HEK293 (cell line): ENCODE results near the gene HRK.

Source experiments
- CTCF ChIA-PET: fragments of 350-600 bp; formaldehyde crosslinking; extraction: SDS; loops from one replicate; lab custom pipeline; 2021; ENCODE audit warnings: antibody characterized with exemption; lab: Yijun Ruan, JAX
- POLR2A ChIA-PET: fragments of 300-600 bp; formaldehyde crosslinking; extraction: SDS; loops from one replicate; lab custom pipeline; 2020; ENCODE audit warnings: antibody characterized with exemption, inconsistent platforms; lab: Yijun Ruan, JAX
- H3K27ac ChIP-seq: fragments of 200-500 bp; sonication (Bioruptor generic); 2 replicates; pipeline ENCODE4 v1.5.1; 2014; ENCODE audit warnings: low read depth, low read length, control low read depth, inconsistent platforms; ENCODE audit errors: extremely low read depth
- H3K36me3 ChIP-seq, 2 experiments: fragments of 200-500 bp in 1 of 2; sonication (Bioruptor generic) in 1 of 2; 1 replicate in 1 of 2; 2 replicates in 1 of 2; pipeline ENCODE4 v1.5.1; 2014 to 2017; ENCODE audit warnings: inconsistent platforms in 2 of 2, low read length in 2 of 2; ENCODE audit not compliant: control insufficient read depth in 2 of 2, insufficient read depth in 1 of 2
- H3K4me1 ChIP-seq: fragments of 200-500 bp; sonication (Bioruptor generic); 2 replicates; pipeline ENCODE4 v1.5.1; 2014; ENCODE audit warnings: mild to moderate bottlenecking, low read length, inconsistent platforms; ENCODE audit not compliant: control insufficient read depth, insufficient read depth
- H3K4me3 ChIP-seq: 2 replicates; pipeline ENCODE4 v1.5.1; 2011; ENCODE audit warnings: low read depth, mild to moderate bottlenecking, control low read depth, low read length, moderate library complexity
- H3K9me3 ChIP-seq: fragments of 200-500 bp; sonication (Bioruptor generic); 2 replicates; pipeline ENCODE4 v1.5.1; 2014; ENCODE audit warnings: low read depth, low read length, inconsistent platforms; ENCODE audit not compliant: control insufficient read depth, insufficient read depth
- ZBTB17 ChIP-seq: fragments of 450-650 bp; formaldehyde crosslinking; IDR thresholded peaks from 2 replicates; pipeline ENCODE4 v1.5.1; 2016; ENCODE audit warnings: missing biosample characterization, missing genetic modification characterization
- ZBTB7A ChIP-seq: fragments of 450-650 bp; formaldehyde crosslinking; IDR thresholded peaks from 2 replicates; pipeline ENCODE4 v1.5.1; 2016; ENCODE audit warnings: low read depth, missing biosample characterization, missing genetic modification characterization
- ZFP69B ChIP-seq: fragments of 450-650 bp; formaldehyde crosslinking; IDR thresholded peaks from 2 replicates; pipeline ENCODE4 v1.5.1; 2016; ENCODE audit warnings: missing biosample characterization, missing genetic modification characterization
- ZNF121 ChIP-seq: fragments of 450-650 bp; formaldehyde crosslinking; IDR thresholded peaks from 2 replicates; pipeline ENCODE4 v1.5.1; 2016; ENCODE audit warnings: missing biosample characterization, missing genetic modification characterization
- ZNF146 ChIP-seq: fragments of 450-650 bp; formaldehyde crosslinking; IDR thresholded peaks from 2 replicates; pipeline ENCODE4 v1.5.1; 2016; ENCODE audit warnings: missing biosample characterization, missing genetic modification characterization
- ZNF335 ChIP-seq: fragments of 450-650 bp; formaldehyde crosslinking; conservative IDR thresholded peaks from 2 replicates; pipeline ENCODE4 v1.5.1; 2016; ENCODE audit warnings: missing biosample characterization, missing genetic modification characterization
- ZNF37A ChIP-seq: fragments of 450-650 bp; IDR thresholded peaks from 2 replicates; pipeline ENCODE4 v1.5.1; 2018; ENCODE audit warnings: missing biosample characterization, missing genetic modification characterization
- ZNF433 ChIP-seq: fragments of 450-650 bp; formaldehyde crosslinking; IDR thresholded peaks from 2 replicates; pipeline ENCODE4 v1.5.1; 2016; ENCODE audit warnings: missing biosample characterization, missing genetic modification characterization, low read depth
- ZNF571 ChIP-seq: fragments of 450-650 bp; formaldehyde crosslinking; IDR thresholded peaks from 2 replicates; pipeline ENCODE4 v1.5.0; 2017; ENCODE audit warnings: missing biosample characterization, missing genetic modification characterization
- ZNF664 ChIP-seq: fragments of 450-650 bp; formaldehyde crosslinking; IDR thresholded peaks from 2 replicates; pipeline ENCODE4 v1.5.1; 2016; ENCODE audit warnings: missing biosample characterization, missing genetic modification characterization
- ZNF76 ChIP-seq: fragments of 450-650 bp; formaldehyde crosslinking; IDR thresholded peaks from 2 replicates; pipeline ENCODE4; 2016; ENCODE audit warnings: low read depth, missing biosample characterization, missing genetic modification characterization, borderline replicate concordance
- ZNF830 ChIP-seq: fragments of 450-650 bp; IDR thresholded peaks from 2 replicates; pipeline ENCODE4 v1.5.0; 2018; ENCODE audit warnings: missing biosample characterization, missing genetic modification characterization, low read depth, mild to moderate bottlenecking, moderate library complexity
- TF ChIP-seq, protein P1 (sequence below): fragments of 450-650 bp; formaldehyde crosslinking; IDR thresholded peaks from 2 replicates; pipeline ENCODE4 v1.5.1; 2016; ENCODE audit warnings: missing biosample characterization, missing genetic modification characterization, borderline replicate concordance
- TF ChIP-seq, protein P2 (sequence below): fragments of 450-650 bp; formaldehyde crosslinking; IDR thresholded peaks from 2 replicates; pipeline ENCODE4 v1.5.1; 2016; ENCODE audit warnings: missing biosample characterization, missing genetic modification characterization
- TF ChIP-seq, protein P3 (sequence below): fragments of 450-650 bp; formaldehyde crosslinking; IDR thresholded peaks from 2 replicates; pipeline ENCODE4 v1.5.1; 2016; ENCODE audit warnings: missing biosample characterization, missing genetic modification characterization
- TF ChIP-seq, protein P4 (sequence below): fragments of 450-650 bp; formaldehyde crosslinking; IDR thresholded peaks from 2 replicates; pipeline ENCODE4 v1.5.1; 2016; ENCODE audit warnings: missing biosample characterization, missing genetic modification characterization
- TF ChIP-seq, protein P5 (sequence below): fragments of 450-650 bp; formaldehyde crosslinking; IDR thresholded peaks from 2 replicates; pipeline ENCODE4 v1.5.1; 2016; ENCODE audit warnings: missing biosample characterization, missing genetic modification characterization

Gene HRK

DNA sequence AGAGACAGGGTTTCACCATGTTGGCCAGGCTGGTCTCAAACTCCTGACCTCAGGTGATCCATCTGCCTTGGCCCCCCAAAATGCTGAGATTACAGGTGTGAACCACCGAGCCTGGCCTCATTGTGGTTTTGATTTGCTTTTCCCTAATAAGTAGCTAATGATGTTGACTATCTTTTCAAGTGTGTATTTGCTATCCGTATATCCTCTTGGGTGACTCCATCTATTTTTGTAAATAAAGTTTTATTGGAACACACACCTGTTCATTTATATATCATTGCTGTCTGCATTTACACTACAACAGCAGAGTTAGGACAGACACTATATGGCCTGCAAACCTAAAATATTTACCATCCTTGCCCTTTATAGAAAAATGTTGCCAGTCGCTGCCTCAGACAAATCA lies 13.7 kb upstream of the HRK start (continued):
- TF ChIP-seq, protein P1, sequence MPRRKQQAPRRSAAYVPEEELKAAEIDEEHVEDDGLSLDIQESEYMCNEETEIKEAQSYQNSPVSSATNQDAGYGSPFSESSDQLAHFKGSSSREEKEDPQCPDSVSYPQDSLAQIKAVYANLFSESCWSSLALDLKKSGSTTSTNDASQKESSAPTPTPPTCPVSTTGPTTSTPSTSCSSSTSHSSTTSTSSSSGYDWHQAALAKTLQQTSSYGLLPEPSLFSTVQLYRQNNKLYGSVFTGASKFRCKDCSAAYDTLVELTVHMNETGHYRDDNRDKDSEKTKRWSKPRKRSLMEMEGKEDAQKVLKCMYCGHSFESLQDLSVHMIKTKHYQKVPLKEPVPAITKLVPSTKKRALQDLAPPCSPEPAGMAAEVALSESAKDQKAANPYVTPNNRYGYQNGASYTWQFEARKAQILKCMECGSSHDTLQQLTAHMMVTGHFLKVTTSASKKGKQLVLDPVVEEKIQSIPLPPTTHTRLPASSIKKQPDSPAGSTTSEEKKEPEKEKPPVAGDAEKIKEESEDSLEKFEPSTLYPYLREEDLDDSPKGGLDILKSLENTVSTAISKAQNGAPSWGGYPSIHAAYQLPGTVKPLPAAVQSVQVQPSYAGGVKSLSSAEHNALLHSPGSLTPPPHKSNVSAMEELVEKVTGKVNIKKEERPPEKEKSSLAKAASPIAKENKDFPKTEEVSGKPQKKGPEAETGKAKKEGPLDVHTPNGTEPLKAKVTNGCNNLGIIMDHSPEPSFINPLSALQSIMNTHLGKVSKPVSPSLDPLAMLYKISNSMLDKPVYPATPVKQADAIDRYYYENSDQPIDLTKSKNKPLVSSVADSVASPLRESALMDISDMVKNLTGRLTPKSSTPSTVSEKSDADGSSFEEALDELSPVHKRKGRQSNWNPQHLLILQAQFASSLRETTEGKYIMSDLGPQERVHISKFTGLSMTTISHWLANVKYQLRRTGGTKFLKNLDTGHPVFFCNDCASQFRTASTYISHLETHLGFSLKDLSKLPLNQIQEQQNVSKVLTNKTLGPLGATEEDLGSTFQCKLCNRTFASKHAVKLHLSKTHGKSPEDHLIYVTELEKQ: no peak
- TF ChIP-seq, protein P2, sequence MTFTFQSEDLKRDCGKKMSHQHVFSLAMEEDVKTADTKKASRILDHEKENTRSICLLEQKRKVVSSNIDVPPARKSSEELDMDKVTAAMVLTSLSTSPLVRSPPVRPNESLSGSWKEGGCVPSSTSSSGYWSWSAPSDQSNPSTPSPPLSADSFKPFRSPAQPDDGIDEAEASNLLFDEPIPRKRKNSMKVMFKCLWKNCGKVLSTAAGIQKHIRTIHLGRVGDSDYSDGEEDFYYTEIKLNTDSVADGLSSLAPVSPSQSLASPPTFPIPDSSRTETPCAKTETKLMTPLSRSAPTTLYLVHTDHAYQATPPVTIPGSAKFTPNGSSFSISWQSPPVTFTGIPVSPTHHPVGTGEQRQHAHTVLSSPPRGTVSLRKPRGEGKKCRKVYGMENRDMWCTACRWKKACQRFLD (tag by site-specific recombination): no peak
- TF ChIP-seq, protein P3, sequence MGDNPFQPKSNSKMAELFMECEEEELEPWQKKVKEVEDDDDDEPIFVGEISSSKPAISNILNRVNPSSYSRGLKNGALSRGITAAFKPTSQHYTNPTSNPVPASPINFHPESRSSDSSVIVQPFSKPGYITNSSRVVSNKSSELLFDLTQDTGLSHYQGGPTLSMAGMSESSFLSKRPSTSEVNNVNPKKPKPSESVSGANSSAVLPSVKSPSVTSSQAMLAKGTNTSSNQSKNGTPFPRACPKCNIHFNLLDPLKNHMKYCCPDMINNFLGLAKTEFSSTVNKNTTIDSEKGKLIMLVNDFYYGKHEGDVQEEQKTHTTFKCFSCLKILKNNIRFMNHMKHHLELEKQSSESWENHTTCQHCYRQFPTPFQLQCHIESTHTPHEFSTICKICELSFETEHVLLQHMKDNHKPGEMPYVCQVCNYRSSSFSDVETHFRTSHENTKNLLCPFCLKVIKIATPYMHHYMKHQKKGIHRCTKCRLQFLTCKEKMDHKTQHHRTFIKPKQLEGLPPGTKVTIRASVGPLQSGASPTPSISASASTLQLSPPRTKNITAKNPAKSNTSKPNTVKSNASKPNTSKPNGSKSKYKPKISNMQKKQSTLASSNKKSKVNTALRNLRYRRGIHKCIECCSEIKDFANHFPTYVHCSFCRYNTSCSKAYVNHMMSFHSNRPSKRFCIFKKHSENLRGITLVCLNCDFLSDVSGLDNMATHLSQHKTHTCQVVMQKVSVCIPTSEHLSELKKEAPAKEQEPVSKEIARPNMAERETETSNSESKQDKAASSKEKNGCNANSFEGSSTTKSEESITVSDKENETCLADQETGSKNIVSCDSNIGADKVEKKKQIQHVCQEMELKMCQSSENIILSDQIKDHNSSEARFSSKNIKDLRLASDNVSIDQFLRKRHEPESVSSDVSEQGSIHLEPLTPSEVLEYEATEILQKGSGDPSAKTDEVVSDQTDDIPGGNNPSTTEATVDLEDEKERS (tag by site-specific recombination): no peak

DNA sequence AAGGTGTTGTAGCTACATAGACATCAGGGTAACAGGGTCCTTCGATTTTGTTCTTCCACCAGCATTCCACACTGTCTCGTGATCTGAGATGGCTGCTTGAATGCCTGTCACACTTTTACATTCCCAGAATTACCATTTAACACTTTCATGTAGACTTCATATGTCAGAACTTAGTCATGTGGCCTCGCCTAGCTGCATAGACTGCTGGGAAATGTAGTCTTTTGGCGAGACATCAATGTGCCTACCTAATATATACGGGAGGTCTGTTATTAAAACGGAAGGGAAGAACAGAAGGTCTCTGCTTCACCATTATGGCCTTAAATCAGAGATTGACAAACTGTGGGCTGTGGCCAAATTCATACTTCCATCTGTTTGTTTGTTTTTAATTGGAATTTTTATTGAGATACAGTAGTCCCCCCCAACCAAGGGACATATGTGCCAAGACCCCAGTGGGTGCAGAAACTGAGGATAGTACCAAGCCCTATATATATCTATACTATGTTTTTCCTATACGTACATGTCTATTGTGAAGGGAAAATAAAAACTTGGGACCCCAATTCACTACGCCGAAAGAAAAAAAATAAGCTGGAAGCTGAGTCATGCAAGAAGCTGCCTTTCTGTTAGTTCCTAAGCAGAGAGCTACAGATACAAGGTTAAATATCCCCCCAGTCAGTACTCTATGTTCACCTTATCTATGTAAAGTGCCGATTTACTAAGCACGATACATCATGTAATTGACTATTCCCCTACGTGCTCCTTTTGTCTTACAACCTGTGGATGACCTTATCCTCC lies 11.3 kb upstream of the HRK start:
- H3K4me3 ChIP-seq: no peak overlapping the region
- no peak overlapping the region for H3K27ac ChIP-seq
- ChIA-PET POLR2A (interaction anchor here (0.6 kb wide), 1 partner anchor 16 kb away, joined by 3 read pairs; no protein-coding TSS in a partner anchor), CTCF (interaction anchor here (0.5 kb wide), 1 partner anchor 418 kb away, joined by 3 read pairs; no protein-coding TSS in a partner anchor)
- TF ChIP-seq ZBTB17 (tag by site-specific recombination) (0 out of 2 replicates have a peak, but pooled peaks have one; percentile 28), ZFP69B (tag by site-specific recombination) (no peak), ZNF571 (tag by site-specific recombination) (no peak), ZNF335 (tag by site-specific recombination) (peak; percentile 74), ZNF664 (0 out of 2 replicates have a peak, but pooled peaks have one; percentile 76)
- no peaks in the 10 kb centered on the region for H3K36me3 ChIP-seq
- no peaks in the 10 kb centered on the region for H3K9me3 ChIP-seq
- no peaks in the 10 kb centered on the region for H3K4me1 ChIP-seq

DNA sequence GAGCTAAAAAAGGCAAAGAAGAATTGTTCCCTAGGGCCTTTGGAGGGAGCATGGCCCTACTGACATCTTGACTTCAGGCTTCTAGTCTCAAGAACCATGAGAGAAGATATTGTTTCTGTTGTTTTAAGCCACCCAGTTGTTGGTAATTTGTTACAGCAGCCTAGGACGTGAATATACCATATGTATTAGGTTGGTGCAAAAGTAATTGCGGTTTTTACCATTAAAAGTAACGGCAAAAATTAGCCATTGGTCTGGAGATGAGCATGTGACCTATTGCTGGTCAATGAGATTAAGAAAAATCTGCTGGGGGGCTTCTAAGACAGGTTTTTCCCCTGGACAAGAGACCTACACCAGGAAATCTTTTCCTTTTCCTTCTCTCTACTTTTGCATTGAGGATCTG lies 9.8 kb upstream of the HRK start:
- CTCF ChIA-PET: no interaction called here
- POLR2A ChIA-PET: no interaction called here

More for the DNA sequence above, 9.8 kb upstream of the HRK start:
- Histone ChIP-seq H3K9me3 (no peaks in the 10 kb centered on the region), H3K4me3 (no peak overlapping the region), H3K4me1 (no peaks in the 10 kb centered on the region), H3K27ac (no peak overlapping the region), H3K36me3 (no peaks in the 10 kb centered on the region)
- TF ChIP-seq, protein P4, sequence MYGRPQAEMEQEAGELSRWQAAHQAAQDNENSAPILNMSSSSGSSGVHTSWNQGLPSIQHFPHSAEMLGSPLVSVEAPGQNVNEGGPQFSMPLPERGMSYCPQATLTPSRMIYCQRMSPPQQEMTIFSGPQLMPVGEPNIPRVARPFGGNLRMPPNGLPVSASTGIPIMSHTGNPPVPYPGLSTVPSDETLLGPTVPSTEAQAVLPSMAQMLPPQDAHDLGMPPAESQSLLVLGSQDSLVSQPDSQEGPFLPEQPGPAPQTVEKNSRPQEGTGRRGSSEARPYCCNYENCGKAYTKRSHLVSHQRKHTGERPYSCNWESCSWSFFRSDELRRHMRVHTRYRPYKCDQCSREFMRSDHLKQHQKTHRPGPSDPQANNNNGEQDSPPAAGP (tag by site-specific recombination): no peak
- TF ChIP-seq ZBTB7A (no peak), ZNF433 (tag by site-specific recombination) (no peak), ZNF146 (tag by site-specific recombination) (no peak), ZNF830 (no peak), ZNF121 (tag by site-specific recombination) (no peak), ZNF76 (tag by site-specific recombination) (no peak), ZNF37A (tag by site-specific recombination) (no peak)
- TF ChIP-seq, protein P5, sequence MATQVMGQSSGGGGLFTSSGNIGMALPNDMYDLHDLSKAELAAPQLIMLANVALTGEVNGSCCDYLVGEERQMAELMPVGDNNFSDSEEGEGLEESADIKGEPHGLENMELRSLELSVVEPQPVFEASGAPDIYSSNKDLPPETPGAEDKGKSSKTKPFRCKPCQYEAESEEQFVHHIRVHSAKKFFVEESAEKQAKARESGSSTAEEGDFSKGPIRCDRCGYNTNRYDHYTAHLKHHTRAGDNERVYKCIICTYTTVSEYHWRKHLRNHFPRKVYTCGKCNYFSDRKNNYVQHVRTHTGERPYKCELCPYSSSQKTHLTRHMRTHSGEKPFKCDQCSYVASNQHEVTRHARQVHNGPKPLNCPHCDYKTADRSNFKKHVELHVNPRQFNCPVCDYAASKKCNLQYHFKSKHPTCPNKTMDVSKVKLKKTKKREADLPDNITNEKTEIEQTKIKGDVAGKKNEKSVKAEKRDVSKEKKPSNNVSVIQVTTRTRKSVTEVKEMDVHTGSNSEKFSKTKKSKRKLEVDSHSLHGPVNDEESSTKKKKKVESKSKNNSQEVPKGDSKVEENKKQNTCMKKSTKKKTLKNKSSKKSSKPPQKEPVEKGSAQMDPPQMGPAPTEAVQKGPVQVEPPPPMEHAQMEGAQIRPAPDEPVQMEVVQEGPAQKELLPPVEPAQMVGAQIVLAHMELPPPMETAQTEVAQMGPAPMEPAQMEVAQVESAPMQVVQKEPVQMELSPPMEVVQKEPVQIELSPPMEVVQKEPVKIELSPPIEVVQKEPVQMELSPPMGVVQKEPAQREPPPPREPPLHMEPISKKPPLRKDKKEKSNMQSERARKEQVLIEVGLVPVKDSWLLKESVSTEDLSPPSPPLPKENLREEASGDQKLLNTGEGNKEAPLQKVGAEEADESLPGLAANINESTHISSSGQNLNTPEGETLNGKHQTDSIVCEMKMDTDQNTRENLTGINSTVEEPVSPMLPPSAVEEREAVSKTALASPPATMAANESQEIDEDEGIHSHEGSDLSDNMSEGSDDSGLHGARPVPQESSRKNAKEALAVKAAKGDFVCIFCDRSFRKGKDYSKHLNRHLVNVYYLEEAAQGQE: no peak
